ENCODE results near the gene MYLK2.

Gene MYLK2

DNA sequence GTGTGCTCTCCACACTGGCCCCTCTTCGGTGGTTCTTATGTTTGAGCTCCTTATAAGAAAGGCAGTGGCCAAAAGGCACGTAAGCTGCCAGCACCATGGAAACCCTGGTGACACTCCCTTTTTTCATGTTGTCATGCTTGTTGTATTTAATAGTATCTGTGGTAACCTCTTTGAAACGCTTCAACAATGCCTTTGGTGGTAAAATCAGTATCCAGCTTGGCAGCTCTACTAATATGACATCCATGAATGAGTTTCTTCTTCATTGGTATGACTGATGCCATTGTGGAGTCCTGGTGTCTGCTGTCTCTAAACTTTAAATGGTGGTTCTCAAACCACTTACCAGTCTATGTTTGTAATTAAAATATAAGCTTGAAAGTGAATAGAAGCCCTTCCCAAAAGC lies 10.7 kb upstream of the MYLK2 start:
- no peak for ATAC-seq
- TF ChIP-seq OSR1 (CRISPR knock-in tag; IDR thresholded peaks at IDR 0.05), result no peak
- TF ChIP-seq PPARA (CRISPR knock-in tag; IDR thresholded peaks at IDR 0.05; ENCODE audit: borderline replicate concordance), result no peak
- TF ChIP-seq TCF4 (CRISPR knock-in tag; IDR thresholded peaks at IDR 0.05; ENCODE audit: borderline replicate concordance), result no peak
- no peak for TF ChIP-seq ZFP3 (CRISPR knock-in tag; IDR thresholded peaks at IDR 0.05)
- TF ChIP-seq ISL1 (CRISPR knock-in tag; IDR thresholded peaks at IDR 0.05), result no peak
- TF ChIP-seq ZNF70 (CRISPR knock-in tag; IDR thresholded peaks at IDR 0.05), result no peak
- TF ChIP-seq ZFP30 (CRISPR knock-in tag; IDR thresholded peaks at IDR 0.05), result no peak
- TF ChIP-seq BACH2 (CRISPR knock-in tag; IDR thresholded peaks at IDR 0.05; ENCODE audit: borderline replicate concordance), result no peak
- TF ChIP-seq SNAI2 (CRISPR knock-in tag; IDR thresholded peaks at IDR 0.05), result no peak

DNA sequence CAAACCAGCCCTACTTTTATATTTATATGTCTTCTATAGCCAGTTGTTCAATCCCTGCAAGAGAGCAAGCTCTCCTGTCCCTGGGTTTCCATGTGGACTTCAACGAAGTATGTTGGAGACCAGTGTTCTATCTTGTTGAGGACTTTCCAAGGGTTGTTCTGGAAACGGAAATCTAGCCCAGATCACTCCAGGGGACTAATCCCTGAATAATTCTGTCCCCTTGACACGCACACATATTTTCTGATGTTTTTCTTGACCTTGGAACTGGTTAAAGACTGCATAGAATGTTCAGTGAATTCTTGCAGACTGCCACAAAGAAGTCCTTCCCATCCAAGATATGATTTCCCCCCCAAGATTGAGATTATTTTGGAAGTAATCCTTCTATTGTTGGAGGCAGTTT lies 9.5 kb upstream of the MYLK2 start:
- no peak for ATAC-seq
- TF ChIP-seq, protein P1, sequence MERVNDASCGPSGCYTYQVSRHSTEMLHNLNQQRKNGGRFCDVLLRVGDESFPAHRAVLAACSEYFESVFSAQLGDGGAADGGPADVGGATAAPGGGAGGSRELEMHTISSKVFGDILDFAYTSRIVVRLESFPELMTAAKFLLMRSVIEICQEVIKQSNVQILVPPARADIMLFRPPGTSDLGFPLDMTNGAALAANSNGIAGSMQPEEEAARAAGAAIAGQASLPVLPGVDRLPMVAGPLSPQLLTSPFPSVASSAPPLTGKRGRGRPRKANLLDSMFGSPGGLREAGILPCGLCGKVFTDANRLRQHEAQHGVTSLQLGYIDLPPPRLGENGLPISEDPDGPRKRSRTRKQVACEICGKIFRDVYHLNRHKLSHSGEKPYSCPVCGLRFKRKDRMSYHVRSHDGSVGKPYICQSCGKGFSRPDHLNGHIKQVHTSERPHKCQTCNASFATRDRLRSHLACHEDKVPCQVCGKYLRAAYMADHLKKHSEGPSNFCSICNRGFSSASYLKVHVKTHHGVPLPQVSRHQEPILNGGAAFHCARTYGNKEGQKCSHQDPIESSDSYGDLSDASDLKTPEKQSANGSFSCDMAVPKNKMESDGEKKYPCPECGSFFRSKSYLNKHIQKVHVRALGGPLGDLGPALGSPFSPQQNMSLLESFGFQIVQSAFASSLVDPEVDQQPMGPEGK (CRISPR knock-in tag; IDR thresholded peaks at IDR 0.05; ENCODE audit: borderline replicate concordance), result no peak
- TF ChIP-seq, protein P2, sequence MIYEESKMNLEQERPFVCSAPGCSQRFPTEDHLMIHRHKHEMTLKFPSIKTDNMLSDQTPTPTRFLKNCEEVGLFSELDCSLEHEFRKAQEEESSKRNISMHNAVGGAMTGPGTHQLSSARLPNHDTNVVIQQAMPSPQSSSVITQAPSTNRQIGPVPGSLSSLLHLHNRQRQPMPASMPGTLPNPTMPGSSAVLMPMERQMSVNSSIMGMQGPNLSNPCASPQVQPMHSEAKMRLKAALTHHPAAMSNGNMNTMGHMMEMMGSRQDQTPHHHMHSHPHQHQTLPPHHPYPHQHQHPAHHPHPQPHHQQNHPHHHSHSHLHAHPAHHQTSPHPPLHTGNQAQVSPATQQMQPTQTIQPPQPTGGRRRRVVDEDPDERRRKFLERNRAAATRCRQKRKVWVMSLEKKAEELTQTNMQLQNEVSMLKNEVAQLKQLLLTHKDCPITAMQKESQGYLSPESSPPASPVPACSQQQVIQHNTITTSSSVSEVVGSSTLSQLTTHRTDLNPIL (CRISPR knock-in tag; IDR thresholded peaks at IDR 0.05; ENCODE audit: low read depth), result no peak
- TF ChIP-seq SNAI2 (CRISPR knock-in tag; IDR thresholded peaks at IDR 0.05) (no peak), ISL1 (CRISPR knock-in tag; IDR thresholded peaks at IDR 0.05) (no peak), RARB (CRISPR knock-in tag; IDR thresholded peaks at IDR 0.05) (no peak), ZFP30 (CRISPR knock-in tag; IDR thresholded peaks at IDR 0.05) (no peak), ZNF565 (CRISPR knock-in tag; conservative IDR thresholded peaks at IDR 0.05; ENCODE audit: low read depth) (no peak), ZNF8 (CRISPR knock-in tag; IDR thresholded peaks at IDR 0.05) (no peak), OSR1 (CRISPR knock-in tag; IDR thresholded peaks at IDR 0.05) (no peak), ZC3H10 (CRISPR knock-in tag; IDR thresholded peaks at IDR 0.05) (no peak), TOX (CRISPR knock-in tag; IDR thresholded peaks at IDR 0.05; ENCODE audit: borderline replicate concordance) (no peak), ZFP3 (CRISPR knock-in tag; IDR thresholded peaks at IDR 0.05) (no peak), BACH2 (CRISPR knock-in tag; IDR thresholded peaks at IDR 0.05; ENCODE audit: borderline replicate concordance) (no peak), TCF4 (CRISPR knock-in tag; IDR thresholded peaks at IDR 0.05; ENCODE audit: borderline replicate concordance) (no peak), PPARA (CRISPR knock-in tag; IDR thresholded peaks at IDR 0.05; ENCODE audit: borderline replicate concordance) (no peak)
- TF ChIP-seq, protein P3, sequence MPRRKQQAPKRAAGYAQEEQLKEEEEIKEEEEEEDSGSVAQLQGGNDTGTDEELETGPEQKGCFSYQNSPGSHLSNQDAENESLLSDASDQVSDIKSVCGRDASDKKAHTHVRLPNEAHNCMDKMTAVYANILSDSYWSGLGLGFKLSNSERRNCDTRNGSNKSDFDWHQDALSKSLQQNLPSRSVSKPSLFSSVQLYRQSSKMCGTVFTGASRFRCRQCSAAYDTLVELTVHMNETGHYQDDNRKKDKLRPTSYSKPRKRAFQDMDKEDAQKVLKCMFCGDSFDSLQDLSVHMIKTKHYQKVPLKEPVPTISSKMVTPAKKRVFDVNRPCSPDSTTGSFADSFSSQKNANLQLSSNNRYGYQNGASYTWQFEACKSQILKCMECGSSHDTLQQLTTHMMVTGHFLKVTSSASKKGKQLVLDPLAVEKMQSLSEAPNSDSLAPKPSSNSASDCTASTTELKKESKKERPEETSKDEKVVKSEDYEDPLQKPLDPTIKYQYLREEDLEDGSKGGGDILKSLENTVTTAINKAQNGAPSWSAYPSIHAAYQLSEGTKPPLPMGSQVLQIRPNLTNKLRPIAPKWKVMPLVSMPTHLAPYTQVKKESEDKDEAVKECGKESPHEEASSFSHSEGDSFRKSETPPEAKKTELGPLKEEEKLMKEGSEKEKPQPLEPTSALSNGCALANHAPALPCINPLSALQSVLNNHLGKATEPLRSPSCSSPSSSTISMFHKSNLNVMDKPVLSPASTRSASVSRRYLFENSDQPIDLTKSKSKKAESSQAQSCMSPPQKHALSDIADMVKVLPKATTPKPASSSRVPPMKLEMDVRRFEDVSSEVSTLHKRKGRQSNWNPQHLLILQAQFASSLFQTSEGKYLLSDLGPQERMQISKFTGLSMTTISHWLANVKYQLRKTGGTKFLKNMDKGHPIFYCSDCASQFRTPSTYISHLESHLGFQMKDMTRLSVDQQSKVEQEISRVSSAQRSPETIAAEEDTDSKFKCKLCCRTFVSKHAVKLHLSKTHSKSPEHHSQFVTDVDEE (CRISPR knock-in tag; IDR thresholded peaks at IDR 0.05), result no peak
- TF ChIP-seq, protein P4, sequence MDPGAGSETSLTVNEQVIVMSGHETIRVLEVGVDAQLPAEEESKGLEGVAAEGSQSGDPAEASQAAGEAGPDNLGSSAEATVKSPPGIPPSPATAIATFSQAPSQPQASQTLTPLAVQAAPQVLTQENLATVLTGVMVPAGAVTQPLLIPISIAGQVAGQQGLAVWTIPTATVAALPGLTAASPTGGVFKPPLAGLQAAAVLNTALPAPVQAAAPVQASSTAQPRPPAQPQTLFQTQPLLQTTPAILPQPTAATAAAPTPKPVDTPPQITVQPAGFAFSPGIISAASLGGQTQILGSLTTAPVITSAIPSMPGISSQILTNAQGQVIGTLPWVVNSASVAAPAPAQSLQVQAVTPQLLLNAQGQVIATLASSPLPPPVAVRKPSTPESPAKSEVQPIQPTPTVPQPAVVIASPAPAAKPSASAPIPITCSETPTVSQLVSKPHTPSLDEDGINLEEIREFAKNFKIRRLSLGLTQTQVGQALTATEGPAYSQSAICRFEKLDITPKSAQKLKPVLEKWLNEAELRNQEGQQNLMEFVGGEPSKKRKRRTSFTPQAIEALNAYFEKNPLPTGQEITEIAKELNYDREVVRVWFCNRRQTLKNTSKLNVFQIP (CRISPR knock-in tag; IDR thresholded peaks at IDR 0.05; ENCODE audit: borderline replicate concordance, low read depth), result no peak

DNA sequence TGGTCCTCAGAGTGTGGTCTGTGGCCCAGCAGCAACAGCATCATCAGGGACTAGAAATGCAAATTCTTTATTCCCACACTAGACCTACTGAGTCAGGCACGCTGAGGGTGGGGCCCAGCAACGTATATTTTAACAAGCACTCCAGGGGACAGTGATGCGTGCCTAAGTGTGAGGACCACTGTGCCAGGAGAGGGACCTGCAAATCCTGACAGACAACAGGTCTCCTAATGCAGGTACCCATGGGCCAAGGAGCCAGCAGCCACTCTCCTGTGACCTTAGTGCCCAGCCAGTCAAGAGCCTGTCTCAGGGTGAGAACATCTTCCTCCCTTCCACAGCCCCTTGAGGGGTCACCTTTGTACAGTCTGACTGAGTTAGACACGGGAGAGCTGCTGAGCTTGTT lies 8.0 kb upstream of the MYLK2 start:
- no peak for ATAC-seq
- TF ChIP-seq ZNF70 (CRISPR knock-in tag; IDR thresholded peaks at IDR 0.05), result no peak
- no peak for TF ChIP-seq RARB (CRISPR knock-in tag; IDR thresholded peaks at IDR 0.05)
- TF ChIP-seq, protein P1 (CRISPR knock-in tag; IDR thresholded peaks at IDR 0.05; ENCODE audit: borderline replicate concordance), result no peak
- TF ChIP-seq SNAI2 (CRISPR knock-in tag; IDR thresholded peaks at IDR 0.05), result no peak
- no peak for TF ChIP-seq BACH2 (CRISPR knock-in tag; IDR thresholded peaks at IDR 0.05; ENCODE audit: borderline replicate concordance)
- no peak for TF ChIP-seq OSR1 (CRISPR knock-in tag; IDR thresholded peaks at IDR 0.05)
- no peak for TF ChIP-seq ZFP3 (CRISPR knock-in tag; IDR thresholded peaks at IDR 0.05)

Measured in SK-N-SH treated with all-trans-retinoic acid at 6 μM for 48 hours (cell line).